ENCODE results near the gene MPEG1. TPM values are rescaled to one million over a fixed set of nuclear protein-coding genes. Genes with fewer than 3 reads are reported as not detected.

Gene MPEG1
- total and polyA plus RNA-seq, 2 of the 13 experiments (the other 11 are each of a cell fraction or from before 2014, with no cell fraction given) = not detected

DNA sequence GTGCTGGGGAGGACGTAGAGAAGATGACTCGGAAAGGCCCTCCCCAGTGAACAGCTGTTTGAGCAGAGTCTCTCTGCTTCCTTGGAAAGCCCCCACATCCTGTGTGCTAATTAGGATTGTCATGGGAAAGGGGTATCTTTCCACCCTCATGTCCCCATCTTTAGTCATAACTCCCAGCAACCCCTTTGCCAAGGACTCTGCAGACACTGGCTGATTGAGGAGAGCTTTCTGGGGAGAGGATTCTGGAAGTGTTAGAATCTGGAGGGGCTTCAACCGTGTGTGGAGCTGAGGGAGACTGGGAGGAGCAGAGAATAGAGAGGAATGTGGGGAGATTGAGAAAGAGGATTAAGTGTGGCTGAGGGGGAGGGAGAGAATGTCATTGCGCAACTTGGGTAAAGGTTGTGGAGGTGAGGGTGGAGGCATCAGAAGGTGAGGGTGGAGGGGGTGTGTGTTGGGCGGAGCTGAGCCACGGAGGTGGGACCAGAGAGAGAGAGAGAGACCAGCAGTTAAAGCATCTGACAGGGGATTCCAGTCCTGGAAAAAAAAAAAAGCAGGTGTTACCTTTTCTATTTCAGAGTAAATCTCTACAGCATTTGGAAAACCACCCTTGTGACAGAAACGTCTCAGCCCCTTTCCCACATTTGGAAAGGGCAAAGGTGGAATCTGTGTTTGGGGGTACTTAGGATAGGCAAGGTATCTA is 38.6 kb downstream of the MPEG1 start (continued):
- TF ChIP-seq CSRNP1 (CRISPR knock-in tag; IDR thresholded peaks at IDR 0.05) = no peak
- TF ChIP-seq EP300 (IDR thresholded peaks at IDR 0.05; ENCODE audit: low read depth in 2 of 2, low read length in 2 of 2) = peak; percentile 82 to 83
- TF ChIP-seq EP300 (CRISPR knock-in tag; IDR thresholded peaks at IDR 0.05; ENCODE audit: borderline replicate concordance) = peak; percentile 53; the same call in 1 of the 2 replicates
- peak; percentile 69; the same call in 1 of the 2 replicates for TF ChIP-seq JUNB (CRISPR knock-in tag; IDR thresholded peaks at IDR 0.05; ENCODE audit: borderline replicate concordance)
- TF ChIP-seq ZEB1 (IDR thresholded peaks at IDR 0.05; ENCODE audit: insufficient replicate concordance, low read depth) = peak; percentile 93
- TF ChIP-seq, protein P1, sequence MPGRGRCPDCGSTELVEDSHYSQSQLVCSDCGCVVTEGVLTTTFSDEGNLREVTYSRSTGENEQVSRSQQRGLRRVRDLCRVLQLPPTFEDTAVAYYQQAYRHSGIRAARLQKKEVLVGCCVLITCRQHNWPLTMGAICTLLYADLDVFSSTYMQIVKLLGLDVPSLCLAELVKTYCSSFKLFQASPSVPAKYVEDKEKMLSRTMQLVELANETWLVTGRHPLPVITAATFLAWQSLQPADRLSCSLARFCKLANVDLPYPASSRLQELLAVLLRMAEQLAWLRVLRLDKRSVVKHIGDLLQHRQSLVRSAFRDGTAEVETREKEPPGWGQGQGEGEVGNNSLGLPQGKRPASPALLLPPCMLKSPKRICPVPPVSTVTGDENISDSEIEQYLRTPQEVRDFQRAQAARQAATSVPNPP (CRISPR knock-in tag; IDR thresholded peaks at IDR 0.05) = no peak
- 0 out of 2 replicates have a peak, but pooled peaks have one; percentile 19 for TF ChIP-seq SP4 (CRISPR knock-in tag; IDR thresholded peaks at IDR 0.05)
- peak; percentile 50; the same call in 1 of the 2 replicates for TF ChIP-seq ZNF788 (CRISPR knock-in tag; IDR thresholded peaks at IDR 0.05; ENCODE audit: borderline replicate concordance)
- TF ChIP-seq, protein P2, sequence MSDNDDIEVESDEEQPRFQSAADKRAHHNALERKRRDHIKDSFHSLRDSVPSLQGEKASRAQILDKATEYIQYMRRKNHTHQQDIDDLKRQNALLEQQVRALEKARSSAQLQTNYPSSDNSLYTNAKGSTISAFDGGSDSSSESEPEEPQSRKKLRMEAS (IDR thresholded peaks at IDR 0.05) = peak; percentile 34; the same call in 1 of the 2 replicates
- TF ChIP-seq ZNF749 (CRISPR knock-in tag; IDR thresholded peaks at IDR 0.05; ENCODE audit: borderline replicate concordance) = no peak
- no peak for TF ChIP-seq ARHGAP35 (CRISPR knock-in tag; IDR thresholded peaks at IDR 0.05; ENCODE audit: borderline replicate concordance)
- TF ChIP-seq ZNF598 (CRISPR knock-in tag; IDR thresholded peaks at IDR 0.05; ENCODE audit: borderline replicate concordance) = no peak
- peak; percentile 63 for TF ChIP-seq DMAP1 (CRISPR knock-in tag; IDR thresholded peaks at IDR 0.05)
- TF ChIP-seq SNAPC4 (CRISPR knock-in tag; IDR thresholded peaks at IDR 0.05) = no peak
- no peak for TF ChIP-seq RFX1 (IDR thresholded peaks at IDR 0.05)
- TF ChIP-seq POLR2AphosphoS2 (IDR thresholded peaks at IDR 0.05; ENCODE audit: low read depth, low read length) = no peak
- peak; percentile 76 for TF ChIP-seq ZSCAN25 (CRISPR knock-in tag; IDR thresholded peaks at IDR 0.05)
- peak; percentile 68; the same call in 1 of the 2 replicates for TF ChIP-seq PHF21A (CRISPR knock-in tag; IDR thresholded peaks at IDR 0.05)
- no peak for TF ChIP-seq EEA1 (CRISPR knock-in tag; IDR thresholded peaks at IDR 0.05; ENCODE audit: borderline replicate concordance)

Data from HepG2 (cell line).